Fibroblast of skin of right quadriceps (primary cell): ENCODE data around the gene MARK4.
"Not testable (repeated sequence)": the region's sequence is repeated elsewhere in the genome, so short reads cannot be mapped to it uniquely, and the experiment has no call there.

Source experiments
- DNase-seq: peaks from one replicate; pipeline ENCODE4 v3.0.0-alpha.2; 2013

MARK4 gene

DNA sequence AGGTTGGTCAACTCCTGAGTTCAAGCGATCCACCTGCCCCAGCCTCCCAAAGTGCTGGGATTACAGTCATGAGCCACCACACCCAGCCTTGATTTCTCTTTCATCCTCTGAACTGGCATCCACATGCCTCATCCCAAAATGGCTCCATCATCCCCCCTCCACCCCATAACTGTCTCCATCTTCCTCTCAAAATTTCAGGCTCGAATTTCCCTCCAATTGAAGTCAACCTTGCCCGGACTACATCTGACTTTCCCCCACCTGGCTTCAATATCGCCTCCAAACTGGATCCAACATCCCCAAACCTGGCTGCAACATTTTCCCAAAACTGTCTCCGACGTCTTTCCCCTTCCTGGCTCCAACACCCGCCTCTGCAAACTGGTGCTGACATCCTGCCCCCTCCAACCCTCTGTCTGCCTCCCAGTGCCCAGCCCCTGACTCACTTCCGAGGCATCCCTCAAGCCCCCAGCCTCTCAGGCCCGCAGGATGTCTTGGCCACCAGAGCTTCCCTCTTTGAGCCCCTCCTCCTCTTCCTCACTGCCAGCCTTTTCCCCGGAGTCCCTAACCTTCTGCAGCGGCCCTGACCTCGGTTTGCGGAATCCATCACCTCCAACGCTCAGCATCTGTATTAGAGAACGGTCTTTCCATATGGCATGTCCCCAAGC lies 6.8 kb upstream of the MARK4 start:
- no peak for DNase-seq

DNA sequence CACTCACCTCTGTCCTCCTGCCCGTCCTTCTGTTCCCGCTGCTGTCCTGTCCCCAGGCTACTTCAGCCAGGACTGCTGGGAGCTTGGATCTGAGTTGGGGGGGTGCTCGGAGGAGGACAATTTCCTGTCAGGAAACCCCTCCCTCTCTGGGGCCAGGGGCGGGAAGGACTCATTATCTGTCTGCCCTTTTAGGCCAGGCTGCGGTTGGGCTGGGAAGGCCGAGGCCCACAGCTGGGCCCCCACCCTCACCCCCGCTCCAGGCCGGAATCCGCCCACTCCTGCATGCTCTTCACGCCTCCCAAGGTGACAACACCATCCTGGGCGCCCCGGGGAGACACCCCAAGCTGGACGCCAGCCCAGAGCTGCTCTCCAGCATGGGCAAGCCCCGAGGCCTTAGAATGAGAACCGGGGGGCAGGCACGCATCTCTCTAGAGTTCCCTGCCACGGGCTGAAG lies 5.7 kb upstream of the MARK4 start, which contains the start of gene EXOC3L2:
TSS of gene EXOC3L2 (minus strand) at position 74 of the 454 bp plus-strand sequence. CDS start 6,362 bp downstream, outside the sequence.
- no peak for DNase-seq

DNA sequence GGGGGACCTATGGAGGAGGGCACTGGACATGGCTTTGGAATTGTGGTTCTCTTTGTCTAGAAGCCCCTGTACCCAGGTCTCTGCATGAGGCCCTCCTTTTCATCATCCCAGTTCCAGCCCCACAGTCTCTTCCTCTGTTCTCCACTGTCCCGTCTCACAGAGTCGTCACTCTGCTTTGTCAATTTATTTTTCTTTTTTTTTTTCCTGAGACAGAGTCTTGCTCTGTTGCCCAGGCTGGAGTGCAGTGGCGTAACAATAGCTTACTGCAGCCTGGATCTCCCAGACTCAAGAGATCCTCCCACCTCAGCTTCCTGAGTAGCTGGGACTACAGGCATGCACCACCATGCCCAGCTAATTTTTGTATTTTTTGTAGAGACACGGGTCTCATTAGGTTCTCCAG lies 5.2 kb upstream of the MARK4 start:
- DNase-seq = no peak

DNA sequence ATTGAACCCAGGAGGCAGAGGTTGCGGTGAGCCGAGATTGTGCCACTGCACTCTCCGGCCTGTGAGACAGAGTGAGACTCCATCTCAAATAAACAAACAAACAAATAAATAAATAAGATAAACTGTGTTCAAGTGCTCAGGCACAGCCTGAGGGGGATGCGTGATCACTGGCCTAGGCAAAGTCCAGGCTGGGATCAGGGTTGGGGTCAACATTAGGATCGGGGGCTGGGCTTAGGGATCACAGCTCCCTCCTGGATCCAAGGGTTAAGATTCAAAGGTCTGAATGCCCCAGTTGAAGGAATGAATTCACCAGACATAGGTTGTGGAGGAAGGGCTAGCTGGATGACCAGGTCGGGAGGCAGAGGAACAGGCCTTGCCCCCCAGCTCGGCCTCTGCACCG lies 3.9 kb upstream of the MARK4 start:
- no peak for DNase-seq

DNA sequence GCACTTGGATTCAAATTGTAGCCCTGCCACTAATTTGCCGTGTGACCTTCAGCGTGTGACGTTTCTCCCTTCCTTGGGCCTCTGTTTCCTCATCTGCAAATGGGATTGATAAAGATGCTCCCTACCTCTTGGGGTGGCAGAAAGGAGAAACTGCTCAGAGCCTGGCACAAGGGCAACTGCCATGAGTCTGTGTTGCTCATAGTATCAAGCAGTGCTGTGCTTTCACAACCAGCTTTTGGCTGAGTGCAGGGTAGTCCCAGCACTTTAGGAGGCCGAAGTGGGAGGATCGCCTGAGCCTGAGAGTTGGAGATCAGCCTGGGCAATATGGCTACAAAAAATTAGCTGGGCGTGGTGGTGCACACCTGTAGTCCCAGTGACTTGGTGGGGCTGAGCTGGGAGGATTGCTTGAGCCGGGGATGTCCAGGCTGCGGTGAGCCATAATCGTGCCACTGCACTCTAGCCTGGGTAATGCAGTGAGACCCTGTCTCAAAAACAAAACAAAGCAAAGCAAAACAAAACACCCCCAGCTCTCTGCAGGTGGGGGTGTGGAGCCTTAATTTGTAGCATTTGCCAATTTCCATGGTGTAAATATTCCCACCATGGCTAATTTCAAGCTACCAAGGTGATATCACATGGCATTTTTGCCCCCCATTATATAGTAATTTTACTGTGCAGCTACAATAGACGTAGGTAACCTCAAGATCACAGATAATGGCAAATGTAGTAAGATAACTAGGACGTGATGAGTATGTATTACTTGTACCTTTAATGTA lies 1.6 kb upstream of the MARK4 start:
- DNase-seq = no peak

DNA sequence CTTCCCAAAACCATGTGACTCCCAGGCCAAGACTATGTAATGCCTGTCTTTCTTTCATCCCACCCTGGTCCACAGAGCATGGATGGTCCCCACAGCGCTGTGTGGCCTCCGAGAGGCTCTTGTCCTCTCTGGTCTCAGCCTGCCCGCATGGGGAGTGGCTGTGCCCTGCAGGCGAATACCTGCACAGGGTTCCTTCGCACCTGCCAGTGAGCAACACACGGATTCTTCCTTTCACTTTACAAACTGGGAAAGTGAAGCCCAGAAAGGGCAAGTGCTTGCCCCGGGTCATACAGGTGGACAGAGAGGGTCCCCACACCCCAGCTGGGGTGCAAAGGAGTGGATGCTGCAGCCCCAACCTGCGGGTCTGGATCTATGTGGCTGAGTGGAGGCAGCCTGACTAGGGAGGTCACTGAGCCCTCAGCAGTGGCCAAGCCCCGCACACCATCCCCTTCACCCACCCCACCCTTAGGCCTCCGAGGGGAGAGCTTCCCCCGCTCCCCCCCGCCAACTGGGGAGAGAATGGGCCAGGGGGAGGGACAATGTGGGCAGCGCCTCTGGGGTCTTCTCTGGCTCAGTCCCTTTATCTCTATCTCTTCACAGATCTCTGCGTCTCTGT lies 747 bp upstream of the MARK4 start:
- no peak for DNase-seq

DNA sequence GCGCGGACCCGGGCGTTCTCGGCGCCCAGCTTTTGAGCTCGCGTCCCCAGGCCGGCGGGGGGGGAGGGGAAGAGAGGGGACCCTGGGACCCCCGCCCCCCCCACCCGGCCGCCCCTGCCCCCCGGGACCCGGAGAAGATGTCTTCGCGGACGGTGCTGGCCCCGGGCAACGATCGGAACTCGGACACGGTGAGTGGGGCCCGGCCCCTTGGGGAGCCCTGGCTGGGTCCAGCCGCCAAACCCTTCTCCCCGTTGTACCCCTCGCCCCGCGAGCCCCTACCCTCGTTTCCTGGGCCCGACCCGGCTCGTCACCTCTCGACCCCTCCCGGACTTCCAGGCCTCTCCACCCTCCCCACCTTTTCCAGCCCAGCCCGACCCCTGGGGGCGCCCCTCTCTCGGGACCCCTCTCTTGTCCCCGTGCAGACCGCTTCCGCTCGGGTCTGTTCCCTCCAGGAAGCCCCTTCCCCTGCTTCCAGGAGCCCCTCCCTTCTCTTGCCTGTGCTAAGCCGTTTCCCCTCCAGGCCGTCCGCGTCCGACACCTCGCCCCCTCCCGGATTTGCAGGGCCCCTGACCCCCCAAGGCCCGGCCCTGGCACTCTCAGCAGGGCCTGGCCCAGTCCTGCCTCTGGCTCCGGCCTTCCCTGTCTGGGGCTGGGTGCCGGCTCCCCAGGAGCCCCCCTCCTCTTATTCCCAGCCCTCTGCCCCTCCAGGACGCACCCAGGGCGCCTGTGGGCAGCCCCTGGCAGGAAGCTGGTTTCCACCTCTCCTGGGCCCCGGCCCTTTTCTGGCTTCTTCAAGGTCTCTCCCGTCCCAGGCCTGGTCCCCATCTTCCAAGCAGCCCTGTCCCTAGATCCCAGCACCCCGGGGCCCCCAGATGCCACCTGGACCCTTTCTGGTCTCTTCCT lies 632 bp downstream of the MARK4 start:
- DNase-seq = no peak

DNA sequence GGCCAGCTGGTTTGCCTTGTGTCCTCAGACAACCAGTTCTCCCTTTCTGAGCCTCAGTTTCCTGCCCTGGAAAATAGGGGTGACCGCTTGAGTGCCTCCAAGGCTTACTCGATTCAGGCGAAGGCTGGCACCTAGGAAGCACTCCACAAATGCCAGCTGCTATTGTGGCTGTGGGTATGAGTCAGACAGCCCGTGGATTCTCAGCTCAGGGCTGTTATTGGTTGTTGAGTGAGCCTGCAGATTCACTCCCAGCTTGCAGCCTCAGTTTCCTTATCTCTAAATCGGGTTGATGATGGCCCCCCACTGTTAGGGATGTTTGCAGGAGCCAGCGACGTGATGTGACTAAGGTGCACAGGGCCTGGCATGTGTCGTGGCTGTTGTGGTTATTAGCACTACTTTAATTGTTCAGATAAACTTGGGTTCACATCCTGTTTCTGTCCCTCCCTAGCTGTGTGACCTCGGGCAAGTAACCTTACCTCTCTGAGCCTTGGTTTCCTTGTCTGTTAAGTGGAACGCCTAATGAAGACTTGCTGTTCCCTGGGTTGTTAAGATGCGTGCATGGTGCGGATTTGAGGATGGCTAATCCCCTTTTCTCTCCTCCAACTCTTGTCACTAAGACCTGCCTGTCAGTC lies 2.4 kb downstream of the MARK4 start:
- DNase-seq = no peak

DNA sequence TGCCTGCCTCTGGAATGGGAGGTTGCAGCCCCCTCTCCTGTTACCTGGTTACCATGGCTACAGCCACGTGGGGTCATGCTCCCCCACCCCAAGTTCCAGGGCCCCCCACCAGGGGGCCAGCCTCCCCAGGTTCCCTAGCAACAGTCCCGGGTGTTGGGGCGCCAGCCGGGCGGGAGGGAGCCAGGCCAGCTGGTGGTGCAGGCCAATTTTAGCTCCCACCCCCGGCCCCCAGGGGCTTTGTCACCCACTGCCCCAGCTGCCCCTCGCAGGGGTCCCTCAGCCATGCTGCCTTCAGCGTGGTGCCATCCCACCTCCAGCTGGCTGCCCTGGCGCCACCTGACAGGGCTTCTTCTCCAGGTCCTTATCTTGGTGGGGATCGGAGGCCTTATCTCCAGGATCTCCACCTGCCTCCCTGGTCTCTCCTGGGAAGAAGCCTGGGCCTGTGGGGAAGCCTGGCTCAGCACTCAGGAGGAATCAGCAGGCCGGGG lies 3.0 kb downstream of the MARK4 start:
- no peak for DNase-seq

DNA sequence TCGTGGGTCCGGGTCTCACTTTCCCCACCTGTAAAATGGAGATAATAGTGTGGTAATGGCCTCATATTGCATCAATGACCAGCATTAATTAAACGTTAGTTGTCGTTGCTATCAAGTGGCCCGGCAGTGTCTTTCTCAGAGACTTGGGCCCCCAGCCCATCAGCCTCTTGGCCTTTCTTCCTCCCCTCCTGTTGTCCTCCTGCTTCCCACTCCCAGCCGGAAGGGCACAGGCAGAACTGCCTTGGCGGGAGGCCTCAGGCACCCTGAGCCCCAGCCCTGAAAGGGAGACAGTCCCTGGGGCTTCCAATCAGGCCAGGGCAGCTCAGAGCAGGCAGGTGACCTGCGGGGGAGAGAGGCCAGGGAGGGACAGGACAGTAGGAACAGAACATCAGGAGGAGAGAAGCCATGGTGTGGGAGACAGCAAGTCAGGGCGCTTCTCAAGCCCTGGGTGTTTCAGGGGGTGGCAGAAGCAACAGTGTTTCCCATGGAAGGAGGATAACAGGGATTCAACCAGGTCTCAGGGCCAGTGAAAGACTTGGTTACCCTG lies 4.6 kb downstream of the MARK4 start:
- no peak for DNase-seq

DNA sequence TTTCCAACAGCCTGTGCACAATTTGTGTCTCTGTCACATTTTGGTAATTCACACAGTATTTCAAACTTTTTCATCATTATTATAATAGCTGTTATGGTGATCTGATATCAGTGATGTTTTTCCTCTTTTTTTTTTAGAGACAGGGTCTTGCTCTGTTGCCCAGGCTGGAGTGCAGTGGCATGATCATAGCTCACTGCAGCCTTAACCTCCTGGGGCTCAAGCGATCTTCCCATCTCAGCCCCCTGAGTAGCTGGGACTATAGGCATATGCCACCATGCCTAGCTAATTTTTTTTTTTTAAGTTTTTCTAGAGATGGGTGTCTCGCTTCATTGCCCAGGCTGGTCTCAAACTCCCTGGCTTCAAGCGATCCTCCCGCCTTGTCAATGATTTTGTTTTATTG lies 5.8 kb downstream of the MARK4 start:
- DNase-seq = no peak

DNA sequence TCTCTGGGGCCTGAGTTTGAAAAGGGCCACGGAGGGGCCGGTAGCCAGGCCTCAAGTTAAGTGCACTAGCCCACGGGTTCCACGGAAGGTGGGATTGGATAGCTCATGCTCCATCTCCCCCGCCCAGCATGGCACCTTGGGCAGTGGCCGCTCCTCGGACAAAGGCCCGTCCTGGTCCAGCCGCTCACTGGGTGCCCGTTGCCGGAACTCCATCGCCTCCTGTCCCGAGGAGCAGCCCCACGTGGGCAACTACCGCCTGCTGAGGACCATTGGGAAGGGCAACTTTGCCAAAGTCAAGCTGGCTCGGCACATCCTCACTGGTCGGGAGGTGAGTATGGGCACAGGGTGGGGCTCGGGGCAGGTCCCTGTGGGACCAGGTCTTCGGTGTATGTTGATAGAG lies 7.8 kb downstream of the MARK4 start:
- no peak for DNase-seq

DNA sequence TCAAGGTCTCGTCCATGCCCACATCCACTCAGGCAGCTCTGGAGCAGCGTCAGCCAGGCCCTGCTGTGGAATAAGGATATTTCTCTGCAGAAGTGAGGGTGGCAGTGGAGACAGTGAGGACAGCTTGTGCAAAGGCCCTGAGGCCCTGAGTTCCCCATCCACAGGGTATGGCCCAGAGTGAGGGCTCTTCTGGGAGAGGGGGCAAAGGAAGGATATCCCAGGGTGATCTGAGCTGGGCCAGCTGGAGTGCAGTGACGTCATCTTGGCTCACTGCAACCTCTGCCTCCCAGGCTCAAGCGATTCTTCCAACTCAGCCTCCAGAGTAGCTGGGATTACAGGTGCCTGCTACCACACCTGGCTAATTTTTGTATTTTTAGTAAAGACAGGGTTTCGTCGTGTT lies 11.5 kb downstream of the MARK4 start:
- DNase-seq = no peak

DNA sequence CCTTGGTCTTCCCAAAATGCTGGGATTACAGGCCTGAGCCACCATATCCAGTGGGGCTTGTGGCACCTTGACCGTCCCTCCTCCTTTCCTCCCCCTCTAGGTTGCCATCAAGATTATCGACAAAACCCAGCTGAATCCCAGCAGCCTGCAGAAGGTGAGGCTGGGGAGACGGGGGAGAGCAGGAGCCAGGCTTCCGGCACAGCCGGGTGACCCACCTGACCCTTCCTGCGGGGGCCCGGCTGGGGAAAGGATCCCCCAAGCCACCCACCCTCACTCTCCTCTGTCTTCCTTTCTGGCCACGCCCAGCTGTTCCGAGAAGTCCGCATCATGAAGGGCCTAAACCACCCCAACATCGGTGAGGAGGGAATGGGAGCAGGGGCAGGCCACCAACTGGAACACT lies 11.9 kb downstream of the MARK4 start:
- DNase-seq = no peak

DNA sequence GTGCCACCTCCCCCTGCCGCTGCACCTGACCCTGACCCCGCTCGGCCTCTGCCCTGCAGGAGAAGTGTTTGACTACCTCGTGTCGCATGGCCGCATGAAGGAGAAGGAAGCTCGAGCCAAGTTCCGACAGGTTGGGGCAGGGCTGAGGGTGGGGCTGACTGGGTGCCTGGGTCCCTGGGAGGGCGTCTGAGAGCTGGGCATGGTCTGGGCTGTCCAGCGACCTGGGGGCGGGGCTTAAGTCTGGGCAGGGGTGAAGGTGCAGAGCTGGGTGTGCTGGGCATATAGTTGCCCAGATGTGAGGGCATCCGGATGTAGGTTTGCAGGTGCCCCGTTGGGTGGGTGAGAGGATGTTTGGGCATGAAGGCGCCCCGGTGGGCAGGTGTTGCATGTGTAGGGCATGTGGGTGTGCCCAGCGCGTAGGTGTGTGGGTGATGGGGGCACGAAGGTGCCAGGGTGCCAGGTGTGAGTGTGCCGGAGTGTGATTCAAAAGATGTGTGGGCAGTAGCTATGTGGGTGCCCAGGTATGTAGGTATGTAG lies 13.8 kb downstream of the MARK4 start:
- no peak for DNase-seq

DNA sequence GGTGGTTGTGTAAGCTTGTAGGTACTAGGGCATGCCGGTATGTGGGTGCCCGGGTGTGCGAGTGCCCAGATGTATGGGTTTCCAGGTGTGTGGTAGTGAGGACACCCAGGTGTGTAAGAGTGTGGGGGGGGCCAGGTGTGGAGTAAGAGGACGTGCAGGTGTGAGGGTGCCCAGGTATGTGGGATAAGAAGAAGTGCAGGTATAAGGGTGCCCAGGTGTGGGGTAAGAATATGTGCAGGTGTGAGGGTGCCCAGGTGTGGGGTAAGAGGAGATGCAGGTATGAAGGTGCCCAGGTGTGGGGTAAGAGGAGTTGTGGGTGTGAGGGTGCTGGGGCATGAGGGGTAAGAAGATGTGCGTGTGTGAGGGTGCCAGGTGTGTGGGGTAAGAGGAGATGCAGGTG lies 14.3 kb downstream of the MARK4 start:
- no peak for DNase-seq

DNA sequence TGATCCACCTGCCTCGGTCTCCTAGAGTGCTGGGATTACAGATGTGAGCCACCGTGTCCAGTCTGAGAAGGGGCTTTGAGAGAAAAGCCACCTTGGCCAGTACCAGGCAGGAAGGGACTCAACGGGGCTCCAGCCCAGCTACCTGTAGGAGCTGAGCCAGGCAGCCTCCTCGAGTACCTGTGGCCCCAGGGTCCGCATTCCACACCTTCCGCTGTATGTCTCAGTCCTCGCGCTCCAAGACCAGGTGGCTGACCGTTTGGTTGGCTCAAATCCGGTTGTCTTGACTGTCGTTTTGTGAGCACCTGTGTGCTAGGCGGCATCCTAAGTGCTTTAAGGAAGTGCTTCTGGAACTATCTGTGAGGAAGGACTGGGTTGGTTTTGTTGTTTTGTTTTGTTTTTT lies 16.2 kb downstream of the MARK4 start:
- no peak for DNase-seq

DNA sequence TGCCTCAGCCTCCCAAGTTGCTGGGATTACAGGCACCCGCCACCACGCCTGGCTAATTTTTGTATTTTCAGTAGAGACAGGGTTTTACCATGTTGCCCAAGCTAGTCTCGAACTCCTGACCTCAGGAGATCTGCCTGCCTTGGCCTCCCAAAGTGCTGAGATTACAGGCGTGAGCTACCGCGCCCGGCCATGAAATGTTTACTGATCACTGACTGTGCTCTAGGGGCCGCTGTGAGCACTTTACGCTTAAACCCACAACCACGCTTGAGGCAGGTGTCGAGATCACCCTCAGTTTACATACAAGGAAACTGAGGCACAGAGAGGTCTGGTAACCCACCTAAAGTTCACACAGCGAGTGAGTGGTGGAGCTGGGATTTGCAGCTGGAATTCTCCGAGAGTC lies 18.9 kb downstream of the MARK4 start:
- not testable (repeated sequence) for DNase-seq

DNA sequence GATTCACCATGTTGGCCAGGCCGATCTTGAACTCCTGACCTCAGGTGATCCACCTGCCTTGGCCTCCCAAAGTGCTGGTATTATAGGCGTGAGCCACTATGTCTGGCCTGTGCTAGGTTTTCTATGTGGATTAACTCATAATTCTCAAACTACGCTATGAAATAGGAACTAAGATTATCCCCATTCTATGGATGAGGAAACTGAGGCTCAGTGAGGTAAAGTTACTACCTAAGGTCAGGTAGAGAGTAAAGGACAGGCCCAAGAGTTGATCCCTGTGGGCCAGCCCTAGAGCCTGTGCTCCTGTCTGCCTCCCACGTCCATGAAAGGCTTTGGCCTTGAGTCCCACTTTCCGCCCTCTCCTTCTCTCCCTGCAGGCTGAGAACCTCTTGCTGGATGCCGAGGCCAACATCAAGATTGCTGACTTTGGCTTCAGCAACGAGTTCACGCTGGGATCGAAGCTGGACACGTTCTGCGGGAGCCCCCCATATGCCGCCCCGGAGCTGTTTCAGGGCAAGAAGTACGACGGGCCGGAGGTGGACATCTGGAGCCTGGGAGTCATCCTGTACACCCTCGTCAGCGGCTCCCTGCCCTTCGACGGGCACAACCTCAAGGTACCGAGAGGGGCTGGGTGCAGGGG lies 20.1 kb downstream of the MARK4 start:
- DNase-seq = no peak

DNA sequence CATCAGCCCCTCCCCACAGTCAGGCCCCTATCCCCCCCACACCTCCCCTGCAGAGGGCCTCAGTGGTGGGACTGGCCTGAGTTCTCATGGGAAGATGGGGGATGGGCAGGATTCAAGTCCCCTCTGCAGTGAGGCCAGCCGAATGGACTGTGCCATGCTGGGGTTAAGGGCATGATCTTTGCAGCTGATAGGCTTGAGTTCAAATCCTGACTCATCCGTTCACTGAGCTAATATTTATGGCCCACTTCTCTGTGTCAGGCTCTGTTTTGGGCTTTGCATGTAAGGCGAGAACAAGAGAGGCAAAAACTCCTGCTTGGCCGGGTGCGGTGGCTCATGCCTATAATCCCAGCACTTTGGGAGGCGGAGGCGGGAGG lies 20.7 kb downstream of the MARK4 start:
- no peak for DNase-seq

DNA sequence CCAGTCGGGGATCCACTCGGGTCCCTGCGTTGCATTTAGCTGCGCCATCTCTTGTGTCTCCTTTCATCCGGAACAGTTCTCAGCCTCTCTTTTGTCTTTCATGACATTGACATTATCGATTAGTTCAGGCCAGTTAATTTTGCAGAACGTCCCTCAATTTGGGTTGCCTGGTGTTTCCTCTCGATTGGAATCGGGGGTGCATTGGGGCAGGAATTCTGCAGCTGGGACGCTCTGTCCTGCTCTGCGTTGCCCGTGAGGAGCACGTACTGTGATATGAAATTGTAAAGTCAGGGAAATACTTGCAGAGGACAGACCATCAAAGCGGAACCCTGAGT lies 22.4 kb downstream of the MARK4 start:
- DNase-seq = no peak
